Activated CD4-positive, alpha-beta memory T cell treated with anti-CD3 and anti-CD28 coated beads, Interleukin-2, amount 10 ng/mL, durations not matched to agents 7 days and 5 days (primary cell): ENCODE measurements around the gene MARCHF3. TPM values are rescaled to one million over a fixed set of nuclear protein-coding genes. Genes with fewer than 3 reads are reported as not detected.
"Not testable (repeated sequence)": the region's sequence is repeated elsewhere in the genome, so short reads cannot be mapped to it uniquely, and the experiment has no call there.

Experiments used
- CTCF ChIA-PET: fragments of 350-600 bp; sonication (Branson Sonifier 250); formaldehyde crosslinking; loops from one replicate; lab custom pipeline; 2021; ENCODE audit warnings: antibody characterized with exemption, inconsistent platforms; lab: Charles Lee
- POLR2A ChIA-PET: fragments of 350-600 bp; sonication (Branson Sonifier 250); formaldehyde crosslinking; loops from one replicate; lab custom pipeline; 2021; ENCODE audit warnings: antibody characterized with exemption; lab: Charles Lee
- DNase-seq: peaks from one replicate; pipeline ENCODE4 v3.0.0-alpha.2; 2020
- H3K27ac Mint-ChIP-seq: one replicate; pipeline ENCODE4 v1.8.0; 2021; ENCODE audit warnings: mild to moderate bottlenecking, mixed read lengths
- H3K27me3 Mint-ChIP-seq: one replicate; pipeline ENCODE4 v1.8.0; 2021; ENCODE audit warnings: mixed read lengths
- H3K36me3 Mint-ChIP-seq: one replicate; pipeline ENCODE4 v1.8.0; 2021; ENCODE audit warnings: low read depth, mixed read lengths
- H3K4me1 Mint-ChIP-seq: one replicate; pipeline ENCODE4 v1.8.0; 2021; ENCODE audit warnings: mixed read lengths
- H3K4me3 Mint-ChIP-seq: one replicate; pipeline ENCODE4 v1.8.0; 2021; ENCODE audit warnings: mild to moderate bottlenecking, mixed read lengths
- H3K9me3 Mint-ChIP-seq: one replicate; pipeline ENCODE4 v1.8.0; 2021; ENCODE audit warnings: mixed read lengths
- total RNA-seq, 2 experiments: library from RNA; stranded (reverse); gene quantifications; one replicate each; pipeline ENCODE4 v1.2.3, GENCODE V29; 2021

MARCHF3 gene
- total RNA-seq, 2 experiments from 2014 or later: 0.68 to 0.70 TPM

GRCh38 chr5:127063257-127063913 is 33.0 kb upstream of the MARCHF3 start:
- Mint-ChIP-seq H3K27ac (no peak overlapping the region), H3K36me3 (no peaks in the 10 kb centered on the region), H3K27me3 (no peaks in the 10 kb centered on the region), H3K4me3 (no peak overlapping the region), H3K4me1 (peaks cover 5% of the 10 kb centered on the region), H3K9me3 (no peaks in the 10 kb centered on the region)
- no peak for DNase-seq
- CTCF ChIA-PET: no interaction called here
- POLR2A ChIA-PET: interaction anchor here (1.5 kb wide), 1 partner anchor 9 kb away, joined by 4 read pairs; the partner anchor contains the start of gene C5orf63

DNA sequence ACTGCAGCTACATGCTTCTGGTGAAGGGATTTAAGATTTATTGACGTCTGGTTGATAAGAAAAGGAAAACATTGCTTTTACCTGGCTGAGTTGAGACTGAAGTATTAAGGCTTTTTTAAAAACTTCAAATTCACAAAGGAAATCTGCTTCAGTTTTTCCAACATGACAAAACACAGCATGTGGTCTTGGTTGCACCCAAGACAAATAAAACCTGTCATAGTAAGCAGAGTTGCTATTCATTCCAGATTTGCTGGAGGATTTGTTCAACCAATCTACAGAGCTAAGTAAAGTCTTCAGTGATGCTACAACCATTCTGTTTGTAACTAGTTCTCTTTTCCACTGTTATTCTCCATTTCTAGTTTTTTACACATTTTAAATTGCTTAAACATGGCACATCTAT is 31.6 kb upstream of the MARCHF3 start:
- Mint-ChIP-seq H3K27ac (no peak overlapping the region), H3K4me3 (no peak overlapping the region), H3K4me1 (peaks cover 5% of the 10 kb centered on the region), H3K27me3 (no peaks in the 10 kb centered on the region), H3K9me3 (no peaks in the 10 kb centered on the region), H3K36me3 (peaks cover 6% of the 10 kb centered on the region)
- no peak for DNase-seq
- POLR2A ChIA-PET: no interaction called here
- CTCF ChIA-PET: no interaction called here

- no peaks in the 10 kb centered on the region for H3K27me3 Mint-ChIP-seq
- H3K27ac Mint-ChIP-seq: no peak overlapping the region
- no peaks in the 10 kb centered on the region for H3K9me3 Mint-ChIP-seq
- ChIA-PET CTCF (no interaction called here), POLR2A (no interaction called here)
- no peak for DNase-seq
- peaks cover 5% of the 10 kb centered on the region for H3K4me1 Mint-ChIP-seq
- no peak overlapping the region for H3K4me3 Mint-ChIP-seq
- H3K36me3 Mint-ChIP-seq: peaks cover 6% of the 10 kb centered on the region
These were observed 31.2 kb upstream of the MARCHF3 start for GRCh38 chr5:127061537-127061936.

DNA sequence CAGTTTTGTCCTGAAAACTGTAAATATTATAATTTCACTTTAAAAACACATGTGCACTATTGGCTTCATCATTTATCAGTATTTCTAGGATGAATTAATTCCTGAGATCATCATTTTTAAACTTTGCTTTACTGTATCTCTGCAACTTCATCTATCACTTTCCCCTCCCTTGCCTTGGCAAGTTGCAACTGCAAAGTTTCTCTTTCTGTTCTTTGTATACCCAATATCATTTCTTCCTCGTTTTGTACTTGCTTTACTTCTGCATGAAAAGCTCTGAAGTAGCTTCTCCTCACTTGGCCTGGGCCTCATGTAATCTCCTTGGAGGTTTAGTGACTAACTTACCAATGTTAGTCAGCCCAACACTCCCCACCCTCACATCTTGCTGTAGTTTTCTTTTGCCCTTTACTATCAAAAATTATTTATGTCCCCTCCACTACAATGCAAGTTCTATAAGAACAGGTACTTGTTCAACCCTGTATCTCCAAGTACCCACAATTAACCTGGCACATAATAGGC is 30.2 kb upstream of the MARCHF3 start:
- peaks cover 5% of the 10 kb centered on the region for H3K4me1 Mint-ChIP-seq
- POLR2A ChIA-PET: interaction anchor here (1.6 kb wide), 1 partner anchor 283 kb away, joined by 4 read pairs; no protein-coding TSS in a partner anchor
- CTCF ChIA-PET: no interaction called here
- no peaks in the 10 kb centered on the region for H3K27me3 Mint-ChIP-seq
- no peak overlapping the region for H3K4me3 Mint-ChIP-seq
- H3K9me3 Mint-ChIP-seq: no peaks in the 10 kb centered on the region
- DNase-seq: no peak
- H3K36me3 Mint-ChIP-seq: peaks cover 14% of the 10 kb centered on the region
- no peak overlapping the region for H3K27ac Mint-ChIP-seq

DNA sequence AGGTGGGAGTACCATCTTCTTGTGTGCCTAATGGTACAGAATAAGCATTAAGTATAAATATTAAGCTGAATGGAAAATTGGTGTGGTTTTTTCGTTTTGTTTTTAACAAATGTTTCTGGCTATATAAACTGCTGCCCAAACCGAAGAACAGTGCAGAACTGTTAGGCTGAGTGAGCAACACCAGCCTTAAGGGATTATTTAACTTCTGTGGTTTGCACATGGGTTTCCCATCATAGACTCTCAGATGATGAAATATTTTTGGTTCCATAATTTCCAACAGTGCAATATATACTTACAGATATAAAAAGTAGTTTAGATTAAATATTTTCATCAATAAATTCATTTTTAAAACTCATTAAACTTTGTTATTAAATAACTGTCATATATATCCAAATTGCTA is 26.5 kb upstream of the MARCHF3 start:
- Mint-ChIP-seq H3K9me3 (no peaks in the 10 kb centered on the region), H3K27me3 (no peaks in the 10 kb centered on the region), H3K4me3 (no peak overlapping the region), H3K27ac (no peak overlapping the region), H3K4me1 (peaks cover 5% of the 10 kb centered on the region), H3K36me3 (peaks cover 26% of the 10 kb centered on the region)
- no peak for DNase-seq
- ChIA-PET CTCF (no interaction called here), POLR2A (no interaction called here)

DNA sequence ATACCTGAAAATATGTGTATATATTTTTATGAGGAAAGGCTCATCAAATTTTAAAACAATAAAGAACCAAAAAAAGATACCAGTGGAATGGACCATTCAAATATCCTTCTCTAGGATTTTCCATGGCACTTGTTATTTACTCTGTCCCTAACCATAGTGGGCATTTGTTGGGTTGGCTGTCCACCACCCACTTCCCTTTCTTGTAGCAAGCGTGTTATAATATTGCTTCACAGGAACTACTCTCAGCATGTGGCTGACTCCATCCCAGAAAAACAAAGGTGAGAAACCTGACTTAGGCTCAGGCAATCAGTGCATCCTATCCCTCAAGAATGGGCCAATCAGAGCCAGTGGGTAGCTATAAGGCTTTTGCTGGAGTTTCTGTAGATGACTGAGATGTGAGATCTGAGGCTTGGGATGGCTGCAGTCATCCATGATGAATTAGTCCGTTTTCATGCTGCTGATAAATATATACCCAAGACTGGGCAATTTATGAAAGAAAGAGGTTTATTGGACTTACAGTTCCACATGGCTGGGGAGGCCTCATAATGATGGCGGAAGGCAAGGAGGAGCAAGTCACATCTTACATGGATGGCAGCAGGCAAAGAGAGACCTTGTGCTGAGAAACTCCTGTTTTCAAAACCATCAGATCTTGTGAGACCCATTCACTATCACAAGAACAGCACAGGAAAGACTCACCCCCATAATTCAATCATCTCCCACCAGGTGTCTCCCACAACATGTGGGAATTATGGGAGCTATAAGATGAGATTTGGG is 25.7 kb upstream of the MARCHF3 start:
- H3K36me3 Mint-ChIP-seq: peaks cover 26% of the 10 kb centered on the region
- CTCF ChIA-PET: no interaction called here

GRCh38 chr5:127053551-127053950 is 23.2 kb upstream of the MARCHF3 start:
- H3K4me3 Mint-ChIP-seq, POLR2A ChIA-PET, H3K9me3 Mint-ChIP-seq, H3K4me1 Mint-ChIP-seq, DNase-seq, H3K27me3 Mint-ChIP-seq, H3K27ac Mint-ChIP-seq, CTCF ChIA-PET: not testable (repeated sequence)
- H3K36me3 Mint-ChIP-seq: peaks cover 26% of the 10 kb centered on the region

More for the DNA sequence above, 25.7 kb upstream of the MARCHF3 start:
- H3K27me3 Mint-ChIP-seq: no peaks in the 10 kb centered on the region
- no peaks in the 10 kb centered on the region for H3K9me3 Mint-ChIP-seq
- POLR2A ChIA-PET: no interaction called here
- peaks cover 5% of the 10 kb centered on the region for H3K4me1 Mint-ChIP-seq
- no peak overlapping the region for H3K27ac Mint-ChIP-seq
- no peak overlapping the region for H3K4me3 Mint-ChIP-seq
- no peak for DNase-seq

GRCh38 chr5:127053049-127053448 is 22.7 kb upstream of the MARCHF3 start:
- no peak for DNase-seq
- H3K36me3 Mint-ChIP-seq: peaks cover 26% of the 10 kb centered on the region
- CTCF ChIA-PET: no interaction called here
- no peak overlapping the region for H3K4me3 Mint-ChIP-seq
- H3K27me3 Mint-ChIP-seq: no peaks in the 10 kb centered on the region
- no peak overlapping the region for H3K27ac Mint-ChIP-seq
- POLR2A ChIA-PET: no interaction called here
- H3K4me1 Mint-ChIP-seq: no peaks in the 10 kb centered on the region
- no peaks in the 10 kb centered on the region for H3K9me3 Mint-ChIP-seq

- no peaks in the 10 kb centered on the region for H3K4me1 Mint-ChIP-seq
- CTCF ChIA-PET: no interaction called here
- DNase-seq: no peak
- no peak overlapping the region for H3K4me3 Mint-ChIP-seq
- POLR2A ChIA-PET: no interaction called here
- no peaks in the 10 kb centered on the region for H3K9me3 Mint-ChIP-seq
- H3K27me3 Mint-ChIP-seq: no peaks in the 10 kb centered on the region
- H3K27ac Mint-ChIP-seq: no peak overlapping the region
- H3K36me3 Mint-ChIP-seq: peaks cover 20% of the 10 kb centered on the region
These were observed 21.2 kb upstream of the MARCHF3 start for GRCh38 chr5:127051591-127051990.

- H3K4me1 Mint-ChIP-seq: no peaks in the 10 kb centered on the region
- H3K4me3 Mint-ChIP-seq: no peak overlapping the region
- no peaks in the 10 kb centered on the region for H3K9me3 Mint-ChIP-seq
- no peaks in the 10 kb centered on the region for H3K27me3 Mint-ChIP-seq
- no peak overlapping the region for H3K27ac Mint-ChIP-seq
- POLR2A ChIA-PET: no interaction called here
- H3K36me3 Mint-ChIP-seq: no peaks in the 10 kb centered on the region
- CTCF ChIA-PET: no interaction called here
- DNase-seq: no peak
These were observed 16.1 kb upstream of the MARCHF3 start for GRCh38 chr5:127046343-127047072.

- Mint-ChIP-seq H3K4me3 (no peak overlapping the region), H3K36me3 (no peaks in the 10 kb centered on the region), H3K27ac (no peak overlapping the region), H3K27me3 (no peaks in the 10 kb centered on the region), H3K9me3 (no peaks in the 10 kb centered on the region), H3K4me1 (no peaks in the 10 kb centered on the region)
- CTCF ChIA-PET: no interaction called here
- POLR2A ChIA-PET: no interaction called here
- DNase-seq: no peak
These were observed 12.2 kb upstream of the MARCHF3 start for GRCh38 chr5:127042593-127042992.

GRCh38 chr5:127041571-127041970 is 11.2 kb upstream of the MARCHF3 start:
- POLR2A ChIA-PET: no interaction called here
- no peaks in the 10 kb centered on the region for H3K4me1 Mint-ChIP-seq
- DNase-seq: no peak
- H3K36me3 Mint-ChIP-seq: no peaks in the 10 kb centered on the region
- CTCF ChIA-PET: no interaction called here
- peaks cover 1% of the 10 kb centered on the region for H3K27me3 Mint-ChIP-seq
- H3K4me3 Mint-ChIP-seq: no peak overlapping the region
- H3K27ac Mint-ChIP-seq: no peak overlapping the region
- H3K9me3 Mint-ChIP-seq: no peaks in the 10 kb centered on the region
